Fibroblast of villous mesenchyme (primary cell): ENCODE measurements around the gene NCAM2. TPM values are rescaled to one million over a fixed set of nuclear protein-coding genes. Genes with fewer than 3 reads are reported as not detected.
A peak's percentile ranks its signal among the peaks of the same experiment; 100 is the strongest.

Experiments
- DNase-seq: peaks from one replicate; pipeline ENCODE4 v3.0.0-alpha.2; 2010; ENCODE audit warnings: low read depth
- H3K4me3 ChIP-seq: 2 replicates; pipeline ENCODE4 v1.5.1; 2011; ENCODE audit warnings: low read depth, mild to moderate bottlenecking, low read length
- total RNA-seq: library from RNA; depleted of rRNA; stranded (reverse); fragments of >200 nt; gene quantifications from 2 replicates; pipeline ENCODE4 v1.2.3, GENCODE V29; 2012
- TF ChIP-seq, protein P1 (sequence below): IDR thresholded peaks from 2 replicates; pipeline ENCODE4 v1.5.1; 2012; ENCODE audit warnings: low read depth, mild to moderate bottlenecking, low read length; ENCODE audit not compliant: insufficient read depth

NCAM2 gene
- total RNA-seq, 1 donor: 5.2 TPM

DNA sequence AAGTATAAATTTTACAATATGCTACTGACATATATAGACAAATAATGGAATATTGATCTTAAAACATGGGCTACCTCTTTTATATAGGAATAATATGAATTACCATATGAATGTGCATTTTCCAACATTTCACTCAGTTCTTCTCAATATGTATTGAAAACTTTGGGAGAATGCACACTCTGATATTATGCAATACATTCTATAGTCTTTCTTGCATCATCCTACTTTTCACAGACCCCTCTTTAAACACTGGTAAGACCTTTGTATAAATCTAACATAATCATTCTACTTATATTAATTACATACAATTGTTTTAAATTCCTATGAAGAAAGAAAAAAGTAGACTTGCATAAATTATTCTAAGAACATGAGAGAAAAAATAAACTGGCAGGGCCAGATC is 69.2 kb downstream of the NCAM2 start:
- DNase-seq: no peak
- TF ChIP-seq, protein P1, sequence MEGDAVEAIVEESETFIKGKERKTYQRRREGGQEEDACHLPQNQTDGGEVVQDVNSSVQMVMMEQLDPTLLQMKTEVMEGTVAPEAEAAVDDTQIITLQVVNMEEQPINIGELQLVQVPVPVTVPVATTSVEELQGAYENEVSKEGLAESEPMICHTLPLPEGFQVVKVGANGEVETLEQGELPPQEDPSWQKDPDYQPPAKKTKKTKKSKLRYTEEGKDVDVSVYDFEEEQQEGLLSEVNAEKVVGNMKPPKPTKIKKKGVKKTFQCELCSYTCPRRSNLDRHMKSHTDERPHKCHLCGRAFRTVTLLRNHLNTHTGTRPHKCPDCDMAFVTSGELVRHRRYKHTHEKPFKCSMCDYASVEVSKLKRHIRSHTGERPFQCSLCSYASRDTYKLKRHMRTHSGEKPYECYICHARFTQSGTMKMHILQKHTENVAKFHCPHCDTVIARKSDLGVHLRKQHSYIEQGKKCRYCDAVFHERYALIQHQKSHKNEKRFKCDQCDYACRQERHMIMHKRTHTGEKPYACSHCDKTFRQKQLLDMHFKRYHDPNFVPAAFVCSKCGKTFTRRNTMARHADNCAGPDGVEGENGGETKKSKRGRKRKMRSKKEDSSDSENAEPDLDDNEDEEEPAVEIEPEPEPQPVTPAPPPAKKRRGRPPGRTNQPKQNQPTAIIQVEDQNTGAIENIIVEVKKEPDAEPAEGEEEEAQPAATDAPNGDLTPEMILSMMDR: no peak
- no peak overlapping the region for H3K4me3 ChIP-seq

DNA sequence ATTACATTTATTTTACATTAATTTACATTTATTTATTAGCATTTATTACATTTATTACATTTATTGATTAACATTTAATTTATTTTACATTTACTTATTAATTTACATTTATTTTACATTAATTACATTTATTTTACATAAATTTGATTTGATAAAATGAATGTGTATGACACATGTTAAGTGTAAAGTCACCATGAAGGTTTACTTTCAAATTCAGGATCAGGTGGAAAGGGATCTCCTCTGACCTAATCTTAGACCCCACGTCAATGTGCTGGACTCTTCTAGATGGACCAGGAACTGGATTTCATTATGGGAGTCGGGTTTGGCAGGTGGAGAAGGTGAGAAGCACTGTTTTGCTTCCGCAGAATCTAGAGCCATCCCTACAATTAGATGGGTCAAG is 76.1 kb downstream of the NCAM2 start:
- H3K4me3 ChIP-seq: no peak overlapping the region

DNA sequence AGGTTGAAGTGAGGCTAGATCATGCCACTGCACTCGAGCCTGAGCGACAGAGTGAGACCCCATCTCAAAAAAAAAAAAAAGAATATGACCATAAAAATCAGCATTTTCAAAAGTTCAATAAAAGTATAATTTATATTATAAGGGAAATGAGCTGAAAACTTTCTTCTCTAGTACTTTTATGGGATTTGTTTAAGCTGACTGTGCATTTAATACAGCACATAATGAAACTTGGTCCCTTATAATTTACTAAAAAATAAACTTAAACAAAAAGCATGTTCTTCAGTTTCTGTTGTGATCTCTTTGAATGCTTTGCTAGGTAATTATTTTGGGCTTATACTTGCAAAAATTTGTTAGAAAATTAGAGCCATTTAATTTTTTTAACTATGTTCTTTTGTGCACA is 77.8 kb downstream of the NCAM2 start:
- no peak overlapping the region for H3K4me3 ChIP-seq
- no peak for DNase-seq
- TF ChIP-seq, protein P1: no peak

More for the DNA sequence above, 76.1 kb downstream of the NCAM2 start:
- DNase-seq: no peak
- TF ChIP-seq, protein P1: no peak

DNA sequence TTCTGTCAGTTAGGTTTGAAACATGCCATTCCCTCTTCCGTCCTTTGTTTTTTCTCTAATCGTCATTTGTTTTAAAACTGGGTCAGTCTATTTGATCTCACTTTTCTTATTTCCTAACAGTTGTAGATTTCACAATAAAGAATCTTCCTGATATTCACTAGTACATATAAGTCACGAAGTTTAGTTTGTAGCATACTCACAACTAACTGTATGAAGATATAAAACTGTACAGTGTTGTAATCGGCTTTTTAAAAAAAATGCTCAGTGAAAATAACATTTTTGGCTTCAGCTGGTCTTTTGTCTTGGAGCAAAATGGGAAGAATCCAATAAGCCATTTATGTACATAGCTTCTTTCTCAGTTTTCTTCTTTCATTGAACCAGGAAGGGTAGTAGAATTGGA is 78.3 kb downstream of the NCAM2 start:
- H3K4me3 ChIP-seq: no peak overlapping the region
- no peak for DNase-seq
- TF ChIP-seq, protein P1: no peak

DNA sequence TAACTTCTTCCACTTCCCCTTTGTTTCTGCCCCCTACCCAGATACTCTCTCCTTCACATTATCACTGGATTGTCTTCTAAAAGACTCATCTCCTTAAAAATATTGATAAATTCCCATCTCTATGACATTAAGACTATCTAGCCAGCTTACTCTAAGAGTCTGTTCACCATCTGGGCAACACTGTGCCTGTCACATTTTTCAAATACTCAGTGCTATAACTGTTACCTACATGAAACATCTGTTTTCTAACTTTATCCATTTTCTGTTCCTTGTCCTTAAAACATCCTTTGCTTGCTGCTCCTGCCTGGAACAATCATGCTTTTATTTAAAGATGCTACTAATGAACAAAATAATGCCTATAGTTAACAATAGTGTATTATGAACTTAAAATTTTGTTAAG is 81.4 kb downstream of the NCAM2 start:
- no peak overlapping the region for H3K4me3 ChIP-seq
- DNase-seq: no peak
- TF ChIP-seq, protein P1: no peak

DNA sequence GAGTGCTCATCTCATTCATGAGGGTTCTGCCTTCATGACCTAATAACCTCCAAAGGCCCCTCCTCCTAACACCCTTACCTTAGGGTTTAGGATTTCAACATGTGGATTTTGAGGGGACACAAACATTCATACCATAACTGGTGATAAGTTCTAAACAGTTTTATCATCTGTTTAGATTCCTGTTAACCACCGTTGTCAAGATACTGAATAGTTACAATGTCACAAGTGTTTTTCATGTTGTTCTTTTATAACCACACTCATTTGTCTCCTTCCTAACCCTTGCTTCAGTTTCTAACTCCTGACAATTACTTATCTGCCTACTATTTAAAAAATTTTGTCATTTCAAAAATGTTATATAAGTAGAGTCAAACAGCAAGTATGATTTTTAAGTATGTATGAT is 86.0 kb downstream of the NCAM2 start:
- no peak overlapping the region for H3K4me3 ChIP-seq
- TF ChIP-seq, protein P1: no peak
- DNase-seq: peak; percentile 22

DNA sequence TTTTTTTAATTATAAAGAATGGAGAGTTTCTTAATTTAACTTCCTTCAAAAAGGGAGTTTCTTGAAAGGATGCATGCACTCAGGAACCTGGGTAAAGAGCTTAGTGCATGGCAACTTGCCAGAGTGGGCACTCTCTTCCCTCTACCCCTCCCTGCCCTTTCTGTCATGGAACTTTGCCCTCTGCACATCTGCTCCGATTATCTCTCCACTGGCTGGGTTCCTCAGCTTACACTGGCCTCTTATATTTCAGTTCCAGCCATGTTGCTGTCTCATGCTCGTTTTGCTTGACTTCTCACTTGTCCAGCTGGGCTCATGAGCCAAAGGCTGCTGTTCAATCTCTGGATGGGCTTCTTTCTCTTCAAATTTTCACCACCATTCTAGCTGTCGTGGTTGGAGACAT is 87.0 kb downstream of the NCAM2 start:
- TF ChIP-seq, protein P1: no peak
- no peak overlapping the region for H3K4me3 ChIP-seq
- no peak for DNase-seq
